Panc1 (cell line): ENCODE data around the gene CHD6. TPM values are rescaled to one million over a fixed set of nuclear protein-coding genes. Genes with fewer than 3 reads are reported as not detected.

Experiments
- ATAC-seq: fragments of 200-7000 bp; cut with Tn5 transposase; 2 replicates; pipeline ENCODE4 v1.9.1; 2020; ENCODE audit warnings: mild to moderate bottlenecking, moderate library complexity
- BruUV-seq: library from RNA; stranded (reverse); fragments of 400-500 nt; replicated peaks from 2 replicates; lab custom pipeline; 2021; lab: Mats Ljungman, UMichigan
- CTCF ChIA-PET: fragments of 300-600 bp; sonication (Branson Sonifier 250); formaldehyde crosslinking; loops from one replicate; lab custom pipeline; 2022; ENCODE audit warnings: antibody characterized with exemption; lab: Charles Lee
- POLR2A ChIA-PET: fragments of 300-600 bp; sonication (Branson Sonifier 250); formaldehyde crosslinking; loops from one replicate; lab custom pipeline; 2022; ENCODE audit warnings: antibody characterized with exemption; lab: Charles Lee
- DNase-seq: peaks from one replicate; pipeline ENCODE4 v3.0.0-alpha.2; 2010; ENCODE audit warnings: low read depth, low spot score
- H3K27ac ChIP-seq: 2 replicates; pipeline ENCODE4 v1.5.1; 2011; ENCODE audit warnings: mild to moderate bottlenecking, low read length, inconsistent platforms
- H3K27me3 ChIP-seq: fragments of 200-500 bp; sonication (Bioruptor generic); 2 replicates; pipeline ENCODE4 v1.6.0; 2014; ENCODE audit warnings: low read length, inconsistent platforms; ENCODE audit not compliant: control insufficient read depth, insufficient read depth
- H3K36me3 ChIP-seq: fragments of 200-500 bp; sonication (Bioruptor generic); 2 replicates; pipeline ENCODE4 v1.5.1; 2014; ENCODE audit warnings: inconsistent platforms, mild to moderate bottlenecking, low read length, moderate library complexity; ENCODE audit not compliant: control insufficient read depth, insufficient read depth
- H3K4me1 ChIP-seq: 2 replicates; pipeline ENCODE4 v1.5.1; 2011; ENCODE audit warnings: inconsistent platforms, mild to moderate bottlenecking, low read length, moderate library complexity; ENCODE audit not compliant: control insufficient read depth, insufficient read depth
- H3K4me3 ChIP-seq, 2 experiments: 2 replicates each; pipeline ENCODE4 v1.5.1; 2011 to 2012; ENCODE audit warnings: low read depth in 2 of 2, low read length in 2 of 2, mild to moderate bottlenecking in 2 of 2, inconsistent platforms in 1 of 2, moderate library complexity in 1 of 2
- H3K9me3 ChIP-seq: fragments of 200-500 bp; sonication (Bioruptor generic); 2 replicates; pipeline ENCODE4 v1.5.1; 2014; ENCODE audit warnings: low read depth, mild to moderate bottlenecking, inconsistent platforms, low read length, moderate library complexity; ENCODE audit not compliant: control insufficient read depth, insufficient read depth
- CTCF ChIP-seq: fragments of 450-650 bp; IDR thresholded peaks from 2 replicates; pipeline ENCODE4 v1.5.1; 2017; ENCODE audit warnings: mild to moderate bottlenecking
- POLR2AphosphoS5 ChIP-seq: IDR thresholded peaks from 2 replicates; pipeline ENCODE4 v1.6.1; 2012; ENCODE audit warnings: mild to moderate bottlenecking, low read depth, low read length, moderate library complexity
- REST ChIP-seq, 2 experiments: IDR thresholded peaks; 2 replicates each; pipeline ENCODE4 v1.6.1; 2011 to 2012; ENCODE audit warnings: low read depth in 2 of 2, control low read depth in 1 of 2, low read length in 1 of 2, mild to moderate bottlenecking in 1 of 2, moderate library complexity in 1 of 2; ENCODE audit not compliant: insufficient read depth in 1 of 2
- SIN3A ChIP-seq: IDR thresholded peaks from 2 replicates; pipeline ENCODE4 v1.6.1; 2012; ENCODE audit warnings: low read depth, mild to moderate bottlenecking, low read length, moderate library complexity, borderline replicate concordance; ENCODE audit not compliant: insufficient read depth
- TCF7L2 ChIP-seq: IDR thresholded peaks from 2 replicates; pipeline ENCODE4 v1.6.1; 2011; ENCODE audit warnings: mild to moderate bottlenecking, low read depth, low read length, inconsistent platforms
- in situ Hi-C: cut with HindIII; loops from 2 replicates; pipeline ENCODE4 v1.10.0; 2016; ENCODE audit warnings: low sequenced_read_pairs, low pct_unique_long_range_greater_than_20kb
- intact Hi-C: fragments of 100-400 bp; cut with micrococcal nuclease; formaldehyde crosslinking; loops from one replicate; pipeline ENCODE4 v1.10.0; 2022; ENCODE audit not compliant: unreplicated experiment
- total RNA-seq: library from RNA; stranded (reverse); gene quantifications from one replicate; pipeline ENCODE4 v1.2.1, GENCODE V29; 2021; ENCODE audit not compliant: unreplicated experiment

Gene CHD6
- total RNA-seq, 1 experiment from 2014 or later = 21.3 TPM

- Histone ChIP-seq H3K9me3 (no peaks in the 10 kb centered on the region), H3K36me3 (no peaks in the 10 kb centered on the region), H3K27ac (no peak overlapping the region), H3K4me3 (no peak overlapping the region), H3K27me3 (no peaks in the 10 kb centered on the region), H3K4me1 (no peaks in the 10 kb centered on the region)
- ATAC-seq (no peak), DNase-seq (no peak)
- TF ChIP-seq TCF7L2 = no peak
- intact Hi-C loops = no loop called here
- ChIA-PET CTCF (no interaction called here), POLR2A (no interaction called here)
- no TSS peak for BruUV-seq
- in situ Hi-C loops = no loop called here
These were observed 263.0 kb downstream of the CHD6 start for GRCh38 chr20:41355192-41355591.

- H3K27ac ChIP-seq = no peak overlapping the region
- CTCF ChIA-PET = no interaction called here
- intact Hi-C loops = no loop called here
These were observed 264.6 kb downstream of the CHD6 start for GRCh38 chr20:41353530-41353929.

More at GRCh38 chr20:41353530-41353929, 264.6 kb downstream of the CHD6 start:
- ATAC-seq (no peak), DNase-seq (no peak)
- Histone ChIP-seq H3K4me1 (no peaks in the 10 kb centered on the region), H3K36me3 (no peaks in the 10 kb centered on the region), H3K4me3 (no peak overlapping the region), H3K27me3 (no peaks in the 10 kb centered on the region), H3K9me3 (no peaks in the 10 kb centered on the region)
- no TSS peak for BruUV-seq
- in situ Hi-C loops = no loop called here
- no peak for TF ChIP-seq CTCF
- TF ChIP-seq TCF7L2 = no peak
- no peak for TF ChIP-seq POLR2AphosphoS5
- no peak for TF ChIP-seq SIN3A
- TF ChIP-seq REST (IDR thresholded peaks at IDR 0.05; ENCODE audit: insufficient read depth in 1 of 2, low read depth in 2 of 2, low read length in 1 of 2) = no peak
- POLR2A ChIA-PET = interaction anchor here (0.5 kb wide), 1 partner anchor 265 kb away, joined by 3 read pairs; the partner anchor contains the start of gene CHD6
